IPS-20b (cell line): ENCODE measurements around the gene CAPN14.

Experiments
- H3K27ac ChIP-seq: one replicate; pipeline ENCODE4 v1.5.1; 2013; ENCODE audit warnings: low read length
- H3K27me3 ChIP-seq: 2 replicates; pipeline ENCODE4 v1.6.1; 2013; ENCODE audit warnings: mild to moderate bottlenecking, low read length, inconsistent platforms; ENCODE audit not compliant: insufficient read depth
- H3K36me3 ChIP-seq: 2 replicates; pipeline ENCODE4 v1.6.1; 2013; ENCODE audit warnings: low read depth, mild to moderate bottlenecking, inconsistent platforms, low read length, moderate library complexity; ENCODE audit not compliant: insufficient read depth
- H3K4me1 ChIP-seq: 2 replicates; pipeline ENCODE4 v1.6.1; 2013; ENCODE audit warnings: mild to moderate bottlenecking, control low read depth, inconsistent platforms, low read length, moderate library complexity; ENCODE audit not compliant: insufficient read depth
- H3K4me3 ChIP-seq: 2 replicates; pipeline ENCODE4 v1.5.1; 2013; ENCODE audit warnings: mild to moderate bottlenecking, low read length, inconsistent platforms
- H3K9ac ChIP-seq: 2 replicates; pipeline ENCODE4 v1.6.1; 2013; ENCODE audit warnings: low read depth, mild to moderate bottlenecking, inconsistent platforms, low read length, moderate library complexity
- H3K9me3 ChIP-seq: 2 replicates; pipeline ENCODE4 v1.6.1; 2013; ENCODE audit warnings: mild to moderate bottlenecking, low read depth, low read length, inconsistent platforms; ENCODE audit not compliant: insufficient read depth

Gene CAPN14

GRCh38 chr2:31202833-31203232, 14.5 kb downstream of the CAPN14 start:
- no peak overlapping the region for H3K27ac ChIP-seq
- H3K27me3 ChIP-seq, result no peaks in the 10 kb centered on the region
- no peaks in the 10 kb centered on the region for H3K9me3 ChIP-seq
- H3K9ac ChIP-seq, result no peak overlapping the region
- H3K4me1 ChIP-seq, result no peaks in the 10 kb centered on the region; the same call in 1 of the 2 replicates
- no peaks in the 10 kb centered on the region for H3K36me3 ChIP-seq
- H3K4me3 ChIP-seq, result no peak overlapping the region

- Histone ChIP-seq H3K27ac (no peak overlapping the region), H3K9me3 (no peaks in the 10 kb centered on the region), H3K36me3 (no peaks in the 10 kb centered on the region), H3K27me3 (no peaks in the 10 kb centered on the region), H3K4me1 (no peaks in the 10 kb centered on the region), H3K9ac (no peak overlapping the region), H3K4me3 (no peak overlapping the region)
Observed at GRCh38 chr2:31202041-31202440, 15.3 kb downstream of the CAPN14 start.

GRCh38 chr2:31200972-31201371, 16.3 kb downstream of the CAPN14 start:
- H3K9me3 ChIP-seq, result no peaks in the 10 kb centered on the region
- no peak overlapping the region for H3K4me3 ChIP-seq
- no peak overlapping the region for H3K27ac ChIP-seq
- H3K4me1 ChIP-seq, result no peaks in the 10 kb centered on the region
- H3K27me3 ChIP-seq, result no peaks in the 10 kb centered on the region
- H3K9ac ChIP-seq, result no peak overlapping the region
- no peaks in the 10 kb centered on the region for H3K36me3 ChIP-seq

- Histone ChIP-seq H3K27ac (no peak overlapping the region), H3K9me3 (no peaks in the 10 kb centered on the region), H3K27me3 (no peaks in the 10 kb centered on the region), H3K9ac (no peak overlapping the region), H3K4me1 (no peaks in the 10 kb centered on the region), H3K4me3 (no peak overlapping the region), H3K36me3 (no peaks in the 10 kb centered on the region)
Observed at GRCh38 chr2:31199206-31199605, 18.1 kb downstream of the CAPN14 start.

GRCh38 chr2:31197669-31198068, 19.6 kb downstream of the CAPN14 start:
- no peaks in the 10 kb centered on the region for H3K27me3 ChIP-seq
- H3K27ac ChIP-seq, result no peak overlapping the region
- no peaks in the 10 kb centered on the region for H3K4me1 ChIP-seq
- no peak overlapping the region for H3K9ac ChIP-seq
- no peak overlapping the region for H3K4me3 ChIP-seq
- H3K9me3 ChIP-seq, result no peaks in the 10 kb centered on the region
- no peaks in the 10 kb centered on the region for H3K36me3 ChIP-seq

- H3K4me3 ChIP-seq, result no peak overlapping the region
- H3K9me3 ChIP-seq, result no peaks in the 10 kb centered on the region
- no peak overlapping the region for H3K27ac ChIP-seq
- H3K36me3 ChIP-seq, result no peaks in the 10 kb centered on the region
- H3K27me3 ChIP-seq, result no peaks in the 10 kb centered on the region
- no peaks in the 10 kb centered on the region for H3K4me1 ChIP-seq
- no peak overlapping the region for H3K9ac ChIP-seq
Observed at GRCh38 chr2:31197166-31197565, 20.1 kb downstream of the CAPN14 start.

- Histone ChIP-seq H3K27me3 (no peaks in the 10 kb centered on the region), H3K36me3 (no peaks in the 10 kb centered on the region), H3K27ac (no peak overlapping the region), H3K9me3 (no peaks in the 10 kb centered on the region), H3K4me1 (no peaks in the 10 kb centered on the region), H3K4me3 (no peak overlapping the region), H3K9ac (no peak overlapping the region)
Observed at GRCh38 chr2:31196622-31197021, 20.7 kb downstream of the CAPN14 start.

- no peaks in the 10 kb centered on the region for H3K36me3 ChIP-seq
- H3K27me3 ChIP-seq, result no peaks in the 10 kb centered on the region
- H3K9me3 ChIP-seq, result no peaks in the 10 kb centered on the region
- no peak overlapping the region for H3K9ac ChIP-seq
- no peak overlapping the region for H3K27ac ChIP-seq
- no peaks in the 10 kb centered on the region for H3K4me1 ChIP-seq
- H3K4me3 ChIP-seq, result no peak overlapping the region
Observed at GRCh38 chr2:31193806-31194205, 23.5 kb downstream of the CAPN14 start.

GRCh38 chr2:31192851-31193392, 24.4 kb downstream of the CAPN14 start:
- Histone ChIP-seq H3K4me1 (no peaks in the 10 kb centered on the region), H3K4me3 (no peak overlapping the region), H3K27me3 (no peaks in the 10 kb centered on the region), H3K9me3 (no peaks in the 10 kb centered on the region), H3K9ac (no peak overlapping the region), H3K27ac (no peak overlapping the region), H3K36me3 (no peaks in the 10 kb centered on the region)

GRCh38 chr2:31192396-31192795, 24.9 kb downstream of the CAPN14 start:
- no peak overlapping the region for H3K27ac ChIP-seq
- no peaks in the 10 kb centered on the region for H3K36me3 ChIP-seq
- no peak overlapping the region; the same call in 1 of the 2 replicates for H3K9ac ChIP-seq
- H3K27me3 ChIP-seq, result no peaks in the 10 kb centered on the region
- H3K4me3 ChIP-seq, result no peak overlapping the region
- no peaks in the 10 kb centered on the region for H3K9me3 ChIP-seq
- no peaks in the 10 kb centered on the region for H3K4me1 ChIP-seq

- no peak overlapping the region for H3K4me3 ChIP-seq
- no peaks in the 10 kb centered on the region for H3K36me3 ChIP-seq
- H3K27me3 ChIP-seq, result no peaks in the 10 kb centered on the region
- H3K9me3 ChIP-seq, result no peaks in the 10 kb centered on the region
- H3K9ac ChIP-seq, result no peak overlapping the region; the same call in 1 of the 2 replicates
- no peaks in the 10 kb centered on the region for H3K4me1 ChIP-seq
- H3K27ac ChIP-seq, result no peak overlapping the region
Observed at GRCh38 chr2:31191931-31192330, 25.4 kb downstream of the CAPN14 start.

- Histone ChIP-seq H3K9ac (no peak overlapping the region), H3K4me1 (no peaks in the 10 kb centered on the region), H3K27me3 (no peaks in the 10 kb centered on the region), H3K27ac (no peak overlapping the region), H3K36me3 (no peaks in the 10 kb centered on the region), H3K4me3 (no peak overlapping the region), H3K9me3 (no peaks in the 10 kb centered on the region)
Observed at GRCh38 chr2:31190188-31190587, 27.1 kb downstream of the CAPN14 start.
